MM.1S (cell line): ENCODE results near the gene KLHL18.

ENCODE experiments used
- EZH2 ChIP-seq: fragments of 300-600 bp; sonication (generic); optimal IDR thresholded peaks from 2 replicates; pipeline ENCODE3; 2017; ENCODE audit warnings: low read depth, mild to moderate bottlenecking, antibody characterized with exemption, low read length, mixed read lengths
- TF ChIP-seq, protein P1 (sequence below): fragments of 300-600 bp; sonication (generic); IDR thresholded peaks from 2 replicates; pipeline ENCODE4 v1.5.1; 2016; ENCODE audit warnings: antibody characterized with exemption, low read length, mixed read lengths

GRCh38 chr3:47318916-47319315 lies 36.2 kb downstream of the KLHL18 start:
- TF ChIP-seq, protein P1, sequence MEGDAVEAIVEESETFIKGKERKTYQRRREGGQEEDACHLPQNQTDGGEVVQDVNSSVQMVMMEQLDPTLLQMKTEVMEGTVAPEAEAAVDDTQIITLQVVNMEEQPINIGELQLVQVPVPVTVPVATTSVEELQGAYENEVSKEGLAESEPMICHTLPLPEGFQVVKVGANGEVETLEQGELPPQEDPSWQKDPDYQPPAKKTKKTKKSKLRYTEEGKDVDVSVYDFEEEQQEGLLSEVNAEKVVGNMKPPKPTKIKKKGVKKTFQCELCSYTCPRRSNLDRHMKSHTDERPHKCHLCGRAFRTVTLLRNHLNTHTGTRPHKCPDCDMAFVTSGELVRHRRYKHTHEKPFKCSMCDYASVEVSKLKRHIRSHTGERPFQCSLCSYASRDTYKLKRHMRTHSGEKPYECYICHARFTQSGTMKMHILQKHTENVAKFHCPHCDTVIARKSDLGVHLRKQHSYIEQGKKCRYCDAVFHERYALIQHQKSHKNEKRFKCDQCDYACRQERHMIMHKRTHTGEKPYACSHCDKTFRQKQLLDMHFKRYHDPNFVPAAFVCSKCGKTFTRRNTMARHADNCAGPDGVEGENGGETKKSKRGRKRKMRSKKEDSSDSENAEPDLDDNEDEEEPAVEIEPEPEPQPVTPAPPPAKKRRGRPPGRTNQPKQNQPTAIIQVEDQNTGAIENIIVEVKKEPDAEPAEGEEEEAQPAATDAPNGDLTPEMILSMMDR, result no peak
- no peak for TF ChIP-seq EZH2
